Endodermal cell (in vitro differentiated cells): ENCODE data around the gene EFCAB6. TPM values are rescaled to one million over a fixed set of nuclear protein-coding genes. Genes with fewer than 3 reads are reported as not detected.

Source experiments
- DNase-seq: peaks from one replicate; pipeline ENCODE4 v3.0.0-alpha.2; 2017
- H3K27ac ChIP-seq: 2 replicates; pipeline ENCODE4 v1.5.1; 2013; ENCODE audit warnings: mild to moderate bottlenecking, low read depth, low read length, moderate library complexity
- H3K27me3 ChIP-seq: 2 replicates; pipeline ENCODE4 v1.6.1; 2013; ENCODE audit warnings: mild to moderate bottlenecking, low read length, moderate library complexity; ENCODE audit not compliant: insufficient read depth, control insufficient read depth, poor library complexity, severe bottlenecking
- H3K36me3 ChIP-seq: 2 replicates; pipeline ENCODE4 v1.7.0; 2013; ENCODE audit warnings: mild to moderate bottlenecking, low read length, moderate library complexity; ENCODE audit not compliant: control insufficient read depth, insufficient read depth
- H3K4me1 ChIP-seq: one replicate; pipeline ENCODE4 v1.7.0; 2013; ENCODE audit warnings: low read length; ENCODE audit not compliant: control insufficient read depth, insufficient read depth
- H3K4me3 ChIP-seq: 2 replicates; pipeline ENCODE4 v1.5.1; 2013; ENCODE audit warnings: mild to moderate bottlenecking, low read length, moderate library complexity
- H3K9ac ChIP-seq: 2 replicates; pipeline ENCODE4 v1.6.1; 2013; ENCODE audit warnings: mild to moderate bottlenecking, low read length, moderate library complexity; ENCODE audit not compliant: poor library complexity, severe bottlenecking; ENCODE audit errors: extremely low read depth
- H3K9me3 ChIP-seq: 2 replicates; pipeline ENCODE4 v1.6.1; 2013; ENCODE audit warnings: mild to moderate bottlenecking, low read length, moderate library complexity; ENCODE audit not compliant: control insufficient read depth
- H3K27ac Mint-ChIP-seq: 2 replicates; pipeline ENCODE4 v1.8.0; 2020; ENCODE audit warnings: mixed read lengths
- H3K27me3 Mint-ChIP-seq: 2 replicates; pipeline ENCODE4 v1.8.0; 2021; ENCODE audit warnings: mild to moderate bottlenecking, mixed read lengths; ENCODE audit not compliant: insufficient read depth
- H3K36me3 Mint-ChIP-seq: 2 replicates; pipeline ENCODE4 v1.8.0; 2020; ENCODE audit warnings: low read depth, mixed read lengths
- H3K4me1 Mint-ChIP-seq: 2 replicates; pipeline ENCODE4 v1.8.0; 2020; ENCODE audit warnings: mixed read lengths
- H3K4me3 Mint-ChIP-seq: 2 replicates; pipeline ENCODE4 v1.8.0; 2020; ENCODE audit warnings: mild to moderate bottlenecking, moderate library complexity, mixed read lengths
- H3K9me3 Mint-ChIP-seq: 2 replicates; pipeline ENCODE4 v1.8.0; 2020; ENCODE audit warnings: mild to moderate bottlenecking, mixed read lengths
- WGBS, 2 experiments: methylation state at CpG; one replicate each; pipeline versions ENCODE4 v1.1.5 to v1.1.7; 2013; ENCODE audit warnings: missing lambda C conversion rate in 2 of 2, mixed read lengths in 1 of 2; ENCODE audit not compliant: insufficient coverage in 1 of 2, insufficient read length in 1 of 2; 5-methylcytosine and 5-hydroxymethylcytosine counted together
- total RNA-seq, 2 donors: library from RNA; stranded (reverse); fragmentation: NEBNext Ultra II Directional in 1 of 2; extraction: Animal tissue kit (Norgen Biotek cat#: 25700) in 1 of 2; gene quantifications; 2 replicates in 1 of 2; 3 replicates in 1 of 2; pipeline ENCODE4 v1.2.1, GENCODE V29; 2021
- TF ChIP-seq, protein P1 (sequence below): fragments of 200-600 bp; sonication (generic); conservative IDR thresholded peaks from 2 replicates; pipeline ENCODE4 v1.5.0; 2021; ENCODE audit warnings: antibody characterized with exemption, mild to moderate bottlenecking

The EFCAB6 gene
- total RNA-seq, 2 donors from 2014 or later: 1.8 to 2.0 TPM

- no peaks in the 10 kb centered on the region for H3K4me1 ChIP-seq
- no peak overlapping the region for H3K27ac ChIP-seq
- 27% methylated on average over 1 of the region's 1 CpG; no CpG with 5 or more reads in 1 of the 2 experiments for WGBS, 2 experiments
- peaks cover 19% of the 10 kb centered on the region for H3K9me3 ChIP-seq
- TF ChIP-seq, protein P1, sequence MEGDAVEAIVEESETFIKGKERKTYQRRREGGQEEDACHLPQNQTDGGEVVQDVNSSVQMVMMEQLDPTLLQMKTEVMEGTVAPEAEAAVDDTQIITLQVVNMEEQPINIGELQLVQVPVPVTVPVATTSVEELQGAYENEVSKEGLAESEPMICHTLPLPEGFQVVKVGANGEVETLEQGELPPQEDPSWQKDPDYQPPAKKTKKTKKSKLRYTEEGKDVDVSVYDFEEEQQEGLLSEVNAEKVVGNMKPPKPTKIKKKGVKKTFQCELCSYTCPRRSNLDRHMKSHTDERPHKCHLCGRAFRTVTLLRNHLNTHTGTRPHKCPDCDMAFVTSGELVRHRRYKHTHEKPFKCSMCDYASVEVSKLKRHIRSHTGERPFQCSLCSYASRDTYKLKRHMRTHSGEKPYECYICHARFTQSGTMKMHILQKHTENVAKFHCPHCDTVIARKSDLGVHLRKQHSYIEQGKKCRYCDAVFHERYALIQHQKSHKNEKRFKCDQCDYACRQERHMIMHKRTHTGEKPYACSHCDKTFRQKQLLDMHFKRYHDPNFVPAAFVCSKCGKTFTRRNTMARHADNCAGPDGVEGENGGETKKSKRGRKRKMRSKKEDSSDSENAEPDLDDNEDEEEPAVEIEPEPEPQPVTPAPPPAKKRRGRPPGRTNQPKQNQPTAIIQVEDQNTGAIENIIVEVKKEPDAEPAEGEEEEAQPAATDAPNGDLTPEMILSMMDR: no peak
- DNase-seq: no peak
- Mint-ChIP-seq H3K27ac (no peak overlapping the region), H3K36me3 (no peaks in the 10 kb centered on the region), H3K4me3 (no peak overlapping the region), H3K4me1 (no peaks in the 10 kb centered on the region), H3K9me3 (peaks cover 10% of the 10 kb centered on the region), H3K27me3 (no peaks in the 10 kb centered on the region)
- no peak overlapping the region for H3K9ac ChIP-seq
- no peak overlapping the region for H3K4me3 ChIP-seq
- no peaks in the 10 kb centered on the region for H3K27me3 ChIP-seq
- H3K36me3 ChIP-seq: no peaks in the 10 kb centered on the region
Observed at GRCh38 chr22:43587574-43587973, 224.5 kb downstream of the EFCAB6 start.

DNA sequence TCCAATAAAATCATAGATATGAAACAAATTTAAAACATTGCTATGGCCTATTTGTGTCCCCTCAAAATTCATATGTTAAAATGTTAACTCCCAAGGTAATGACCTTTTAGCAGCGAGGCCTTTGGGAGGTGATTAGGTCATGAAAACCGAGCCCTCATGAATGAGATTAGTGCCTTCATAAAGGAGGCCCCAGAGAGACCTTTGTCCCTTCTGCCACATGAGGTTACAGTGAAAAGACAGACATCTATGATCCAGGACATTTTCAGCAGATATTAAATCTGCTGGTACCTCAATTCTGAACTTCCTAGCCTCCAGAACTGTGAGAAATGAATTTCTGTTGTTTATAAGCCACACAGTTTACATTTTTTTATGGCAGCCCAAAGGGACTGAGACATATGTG is 228.6 kb downstream of the EFCAB6 start:
- peaks cover 13% of the 10 kb centered on the region for H3K9me3 Mint-ChIP-seq
- WGBS, 2 experiments: 77 to 100% methylated on average over 1 to 2 of the region's 2 CpGs

DNA sequence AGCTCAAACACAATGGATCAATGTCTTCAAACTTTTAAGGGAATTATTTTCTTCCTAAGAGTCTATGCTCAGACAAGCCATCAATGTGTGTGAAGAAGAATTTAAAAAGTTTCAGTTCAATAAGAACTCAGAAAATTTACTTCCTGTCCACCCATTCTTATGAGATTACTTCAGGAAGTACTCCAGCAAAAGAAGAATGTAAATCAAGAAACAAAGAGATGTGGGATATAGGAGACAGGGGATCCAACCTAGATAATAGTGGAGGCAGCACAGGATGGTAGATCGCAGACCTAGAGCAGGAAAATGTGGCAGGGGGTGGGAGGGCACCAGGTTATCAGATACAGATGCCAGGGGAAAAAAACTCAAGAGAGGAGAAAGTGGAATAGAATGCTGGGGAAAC is 229.7 kb downstream of the EFCAB6 start:
- no peaks in the 10 kb centered on the region for H3K36me3 Mint-ChIP-seq

More for the DNA sequence above, 228.6 kb downstream of the EFCAB6 start:
- H3K27me3 ChIP-seq: no peaks in the 10 kb centered on the region
- no peak overlapping the region for H3K27ac ChIP-seq
- no peaks in the 10 kb centered on the region for H3K36me3 ChIP-seq
- no peak overlapping the region for H3K4me3 ChIP-seq
- H3K9ac ChIP-seq: no peak overlapping the region
- Mint-ChIP-seq H3K27me3 (peaks cover 2% of the 10 kb centered on the region), H3K4me1 (no peaks in the 10 kb centered on the region), H3K36me3 (no peaks in the 10 kb centered on the region), H3K27ac (no peak overlapping the region), H3K4me3 (no peak overlapping the region)
- TF ChIP-seq, protein P1: no peak
- peaks cover 24% of the 10 kb centered on the region for H3K9me3 ChIP-seq
- H3K4me1 ChIP-seq: no peaks in the 10 kb centered on the region
- DNase-seq: no peak

More for the DNA sequence above, 229.7 kb downstream of the EFCAB6 start:
- DNase-seq: no peak
- Histone ChIP-seq H3K9me3 (peaks cover 24% of the 10 kb centered on the region), H3K9ac (no peak overlapping the region), H3K36me3 (no peaks in the 10 kb centered on the region), H3K4me1 (no peaks in the 10 kb centered on the region), H3K4me3 (no peak overlapping the region), H3K27me3 (no peaks in the 10 kb centered on the region), H3K27ac (no peak overlapping the region)
- TF ChIP-seq, protein P1: no peak
- Mint-ChIP-seq H3K9me3 (peaks cover 13% of the 10 kb centered on the region), H3K27ac (no peak overlapping the region), H3K4me1 (no peaks in the 10 kb centered on the region), H3K4me3 (no peak overlapping the region), H3K27me3 (peaks cover 2% of the 10 kb centered on the region)
- 97% methylated on average over 1 of the region's 1 CpG; no CpG with 5 or more reads in 1 of the 2 experiments for WGBS, 2 experiments
